HG03558 (cell line): Measurements from ENCODE around the gene MAEL.
A peak's percentile ranks its signal among the peaks of the same experiment; 100 is the strongest.
"Not testable (repeated sequence)": the region's sequence is repeated elsewhere in the genome, so short reads cannot be mapped to it uniquely, and the experiment has no call there.

Source experiments
- ATAC-seq: cut with Tn5 transposase; IDR thresholded peaks from one replicate; pipeline ENCODE4 v1.9.1; 2021; ENCODE audit warnings: moderate number of reproducible peaks; ENCODE audit not compliant: unreplicated experiment; ENCODE audit errors: extremely low read depth

MAEL gene

DNA sequence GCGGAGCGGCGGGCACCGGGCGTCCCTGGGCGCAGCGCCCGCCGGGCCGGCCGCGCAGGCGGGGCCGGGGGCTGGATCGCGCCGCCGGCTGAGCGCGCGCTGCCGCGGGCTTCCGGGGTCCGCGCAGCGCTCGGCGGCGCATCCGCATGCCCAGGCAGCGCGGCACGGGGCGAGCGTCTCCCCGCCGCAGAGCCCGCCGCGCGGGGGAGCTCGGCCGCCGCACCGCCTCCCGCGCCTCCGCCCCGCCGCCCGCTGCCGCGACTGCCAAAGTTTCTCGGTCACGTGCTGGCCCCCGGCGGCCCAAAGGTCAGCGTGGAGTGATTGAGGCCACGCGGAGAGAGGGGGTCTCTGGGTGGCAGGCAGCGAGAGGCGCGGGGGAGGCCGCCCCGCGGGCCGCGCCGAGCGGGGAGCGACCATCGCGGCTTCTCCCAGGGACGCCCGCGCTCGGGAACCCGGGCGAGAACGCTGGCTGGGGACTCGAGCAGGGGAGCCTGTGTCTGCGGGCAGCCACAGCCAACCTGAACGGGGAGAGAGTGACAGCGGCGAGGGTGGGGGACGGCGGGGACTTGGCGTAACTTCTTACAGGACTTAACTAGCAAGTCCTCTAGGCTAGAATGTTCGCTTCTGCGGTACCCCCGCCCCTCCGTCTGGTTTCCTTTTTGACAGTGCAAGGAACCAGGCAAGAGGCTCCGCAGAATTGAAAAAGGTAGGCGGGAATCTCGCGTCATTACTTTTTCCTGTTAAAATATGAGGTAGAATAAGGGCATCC lies 13.5 kb upstream of the MAEL start, which contains the start of gene ILDR2:
Gene ILDR2, minus strand, starts transcription at position 180 of the 769 bp plus-strand sequence. CDS start 272 bp downstream, outside the sequence.
- no peak for ATAC-seq

DNA sequence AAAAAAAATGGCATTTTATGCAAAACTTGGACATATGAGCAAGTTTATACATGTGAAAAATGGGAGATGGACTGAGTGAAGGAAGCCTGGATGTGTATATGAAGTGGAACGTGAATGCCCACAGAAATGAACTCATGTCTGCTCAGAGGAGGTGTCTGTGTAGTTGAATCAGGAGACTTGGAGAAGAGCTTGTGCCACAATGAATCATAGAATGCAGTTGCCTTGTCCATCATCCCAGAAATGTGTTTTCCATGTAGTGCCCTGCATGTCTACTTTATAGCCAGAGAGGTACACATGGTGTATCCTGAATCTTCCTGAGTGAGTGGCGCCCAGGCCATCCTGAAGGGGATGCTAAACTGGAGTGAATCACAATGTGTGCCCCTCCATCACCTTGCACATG lies 11.1 kb upstream of the MAEL start:
- no peak for ATAC-seq

DNA sequence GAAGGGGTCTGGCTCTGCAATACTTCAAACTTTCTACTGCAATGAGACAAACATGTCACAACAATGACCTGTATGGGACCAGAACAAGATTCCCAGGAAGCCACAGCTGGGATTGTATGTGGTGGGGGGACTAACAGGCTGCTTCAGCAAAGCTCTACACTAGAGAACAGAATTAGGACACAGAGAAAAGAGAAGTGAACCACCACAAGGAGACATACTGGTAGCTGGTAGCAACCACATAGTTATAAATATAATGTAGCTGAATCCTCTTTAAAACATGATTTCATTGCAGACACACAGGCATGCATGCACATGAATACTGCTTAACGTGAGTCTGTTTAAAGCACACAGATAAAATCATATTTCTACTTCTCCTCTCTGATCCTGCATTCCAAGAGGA lies 10.3 kb upstream of the MAEL start:
- no peak for ATAC-seq

DNA sequence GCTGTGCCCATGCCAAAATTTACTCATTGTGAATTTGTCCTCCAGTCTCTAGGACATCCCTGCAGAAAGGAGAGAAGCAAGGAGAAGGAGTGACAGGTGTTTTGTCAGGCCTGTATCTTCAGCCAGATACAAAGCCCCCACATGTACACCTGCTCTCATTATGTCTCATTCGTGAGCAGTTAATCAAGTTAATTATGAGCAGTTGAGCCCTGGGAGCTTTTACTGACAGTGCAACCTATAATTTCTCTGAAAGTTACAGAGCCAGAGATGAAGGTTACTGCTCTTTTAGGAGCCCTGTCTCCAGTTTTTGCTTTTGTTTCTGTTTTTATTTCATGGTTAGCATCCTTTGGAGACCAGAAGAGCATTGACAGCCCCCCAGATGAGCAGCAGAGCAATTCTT lies 8.7 kb upstream of the MAEL start:
- ATAC-seq, result no peak

DNA sequence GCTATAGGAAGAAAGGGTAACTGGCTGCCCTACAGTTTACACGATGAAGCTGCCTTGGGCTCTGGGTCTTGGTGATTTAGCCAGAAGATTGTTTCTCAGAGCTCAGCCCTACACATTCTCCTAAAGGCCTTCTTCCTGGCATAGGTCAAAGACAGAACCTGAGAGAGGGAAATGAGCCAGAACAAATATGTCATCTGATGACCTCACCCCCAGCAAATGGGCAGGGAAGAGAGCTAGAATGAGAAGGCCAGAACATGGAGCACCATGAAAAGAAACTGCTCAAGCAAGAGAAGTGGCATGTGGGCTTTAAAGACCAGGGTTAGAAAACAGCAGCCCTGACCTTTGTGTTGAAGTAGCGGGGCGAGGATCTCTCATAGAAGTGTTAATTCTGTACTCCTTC lies 8.3 kb upstream of the MAEL start:
- no peak for ATAC-seq

DNA sequence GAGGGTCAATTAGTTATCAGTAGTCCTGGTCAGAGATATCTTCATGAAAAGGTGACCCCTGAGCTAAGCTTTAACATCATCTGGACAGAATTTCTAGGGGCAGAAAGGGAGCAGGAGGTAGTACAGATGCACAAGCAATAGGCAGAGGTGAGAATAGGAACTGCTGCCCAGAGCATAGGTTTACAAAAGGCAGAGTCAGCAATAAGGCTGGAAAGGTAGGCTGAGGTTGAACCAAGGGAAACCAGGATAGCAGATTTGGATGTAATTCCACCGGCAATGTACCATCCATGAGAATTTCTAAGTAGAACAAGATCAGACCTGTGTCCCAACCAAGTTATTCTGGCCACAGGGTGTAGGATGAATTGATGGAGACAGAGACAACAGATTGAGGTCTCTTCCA lies 7.5 kb upstream of the MAEL start:
- ATAC-seq, result no peak

DNA sequence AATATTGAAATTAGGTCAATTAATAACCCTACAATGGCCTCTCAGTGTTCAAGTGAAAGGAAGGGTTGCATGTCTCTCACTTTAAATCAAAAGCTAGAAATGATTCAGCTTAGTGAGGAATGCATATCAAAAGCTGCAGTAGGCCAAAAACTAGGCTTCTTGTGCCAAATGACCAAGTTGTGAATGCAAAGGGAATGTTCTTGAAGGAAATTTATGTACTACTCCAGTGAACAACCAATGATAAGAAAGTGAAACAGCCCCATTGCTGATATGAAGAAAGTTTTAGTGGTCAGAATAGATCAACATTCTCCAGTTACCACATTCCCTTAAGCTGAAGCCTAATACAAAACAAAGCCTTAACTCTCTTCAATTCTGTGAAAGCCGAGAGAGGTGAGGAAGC lies 10.0 kb downstream of the MAEL start:
- ATAC-seq, result no peak

DNA sequence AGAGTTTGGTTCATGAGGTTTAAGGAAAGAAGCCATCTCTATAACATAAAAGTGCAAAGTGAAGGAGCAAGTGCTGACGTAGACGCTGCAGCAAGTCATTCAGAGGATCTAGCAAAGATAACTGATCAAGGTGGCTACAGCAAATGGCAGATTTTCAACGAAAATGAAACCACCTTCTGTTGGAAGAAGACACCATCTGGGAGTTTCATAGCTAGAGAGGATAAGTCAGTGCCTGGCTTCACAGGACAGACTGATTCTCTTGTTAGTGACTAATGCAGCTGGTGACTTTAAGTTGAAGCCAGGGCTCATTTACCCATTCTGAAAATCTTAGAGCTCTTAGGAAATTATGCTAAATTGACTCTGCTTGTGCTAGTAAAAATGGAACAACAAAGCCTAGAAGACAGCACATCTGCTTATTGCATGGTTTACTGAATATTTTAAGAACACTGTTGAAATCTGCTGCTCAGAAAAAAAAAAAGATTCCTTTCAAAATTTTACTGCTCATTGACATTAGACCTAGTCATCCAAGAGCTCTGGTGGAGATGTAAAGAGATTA lies 10.5 kb downstream of the MAEL start:
- ATAC-seq, result no peak

DNA sequence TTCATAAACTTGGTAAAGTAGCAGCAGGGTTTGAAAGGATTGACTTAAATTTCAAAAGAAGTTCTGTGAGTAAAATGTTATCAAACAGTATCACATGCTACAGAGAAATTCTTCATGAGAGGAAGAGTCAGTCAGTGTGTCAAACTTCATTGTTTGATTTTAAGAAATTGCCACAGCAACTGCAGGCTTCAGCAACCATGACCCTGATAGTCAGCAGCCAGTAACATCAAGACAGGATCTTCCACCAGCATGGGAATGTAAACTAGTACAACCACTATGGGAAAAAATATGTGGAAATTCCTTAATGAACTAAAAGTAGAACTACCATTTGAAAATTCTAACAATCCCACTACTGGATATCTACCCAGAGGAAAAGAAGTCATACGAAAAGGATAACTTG lies 11.5 kb downstream of the MAEL start:
- ATAC-seq, result no peak

DNA sequence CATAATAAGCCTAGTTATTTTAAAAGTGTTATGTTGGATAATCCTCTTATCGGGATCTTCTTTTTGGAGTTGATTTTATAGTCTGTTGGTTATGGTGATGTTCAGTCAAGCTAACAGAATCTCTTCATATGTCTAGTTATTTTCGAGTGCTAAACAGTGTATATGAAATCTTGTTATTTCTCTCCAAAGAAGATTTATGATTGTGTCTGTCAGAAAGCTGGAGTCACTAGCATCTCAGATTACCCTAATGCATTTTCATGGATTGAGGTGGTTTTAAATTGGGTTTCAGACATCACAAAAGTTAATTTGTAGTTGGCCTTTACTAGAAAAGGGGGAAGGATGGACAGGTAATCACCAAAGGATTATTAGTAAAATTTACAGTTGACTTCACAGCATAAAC lies 13.3 kb downstream of the MAEL start:
- no peak for ATAC-seq

DNA sequence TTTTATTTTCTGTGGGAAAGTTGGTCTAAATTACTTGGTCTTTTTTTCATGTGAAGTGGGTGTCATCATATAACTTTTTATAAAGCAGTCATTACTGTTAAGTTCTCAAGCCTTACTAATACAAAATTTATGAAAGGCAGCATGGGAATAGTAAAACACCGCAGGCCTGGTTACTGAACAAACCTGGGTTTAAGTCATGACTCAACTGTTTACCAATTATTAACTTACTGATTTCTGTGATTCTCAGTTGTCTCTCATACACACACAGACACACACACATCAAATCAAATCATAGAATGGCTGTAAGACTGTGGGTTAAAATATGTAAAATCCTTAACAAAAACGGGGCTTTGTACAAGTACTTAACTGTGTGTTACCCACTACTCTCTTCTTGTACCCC lies 14.6 kb downstream of the MAEL start:
- no peak for ATAC-seq

DNA sequence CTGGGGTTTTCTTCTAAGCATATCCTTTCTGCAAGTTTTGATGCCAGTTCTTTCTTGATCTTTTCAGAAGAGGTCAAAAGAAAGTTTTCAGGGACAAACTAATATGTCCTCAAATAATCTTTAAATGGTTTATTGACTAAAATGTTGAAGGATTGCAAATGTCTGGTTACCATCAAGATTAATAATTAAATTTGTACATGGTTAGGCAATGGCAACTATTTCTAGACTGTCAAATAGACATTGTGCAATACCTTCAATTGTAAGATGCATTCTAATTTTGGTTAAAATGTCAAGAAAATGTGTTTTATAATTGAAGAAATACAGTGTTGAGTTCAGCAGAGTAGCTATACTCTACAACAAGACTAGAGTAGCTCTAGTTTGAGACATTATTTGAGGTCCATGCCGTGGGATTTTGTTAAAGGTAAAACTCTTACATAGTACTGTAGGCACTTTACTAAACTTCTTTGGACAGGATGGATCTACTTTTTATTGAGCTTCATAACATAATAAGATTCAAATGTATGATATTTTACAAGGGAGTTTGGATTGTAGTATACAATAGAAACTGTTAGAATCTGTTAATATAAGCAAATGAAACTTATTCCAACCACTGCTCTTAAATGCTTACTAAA lies 22.6 kb downstream of the MAEL start:
- no peak for ATAC-seq

DNA sequence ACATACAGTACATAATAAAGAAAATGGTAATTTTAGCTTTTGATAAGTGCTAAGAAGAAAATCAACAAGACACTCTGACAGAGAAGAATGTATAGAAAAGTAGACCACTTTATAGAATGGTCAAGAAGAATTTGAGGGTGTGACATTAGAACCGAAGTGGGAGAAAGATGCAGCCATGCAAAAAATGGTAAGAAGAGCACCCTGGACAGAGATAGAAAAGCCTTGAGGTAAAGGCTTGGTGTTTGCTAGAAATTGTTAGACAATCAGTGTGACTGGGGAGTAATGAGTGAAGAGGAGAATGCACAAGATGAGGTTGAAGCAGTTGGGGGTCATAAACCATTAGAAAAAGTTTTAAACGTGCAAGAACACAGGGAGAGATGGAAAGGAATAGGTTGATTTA lies 23.5 kb downstream of the MAEL start:
- no peak for ATAC-seq

DNA sequence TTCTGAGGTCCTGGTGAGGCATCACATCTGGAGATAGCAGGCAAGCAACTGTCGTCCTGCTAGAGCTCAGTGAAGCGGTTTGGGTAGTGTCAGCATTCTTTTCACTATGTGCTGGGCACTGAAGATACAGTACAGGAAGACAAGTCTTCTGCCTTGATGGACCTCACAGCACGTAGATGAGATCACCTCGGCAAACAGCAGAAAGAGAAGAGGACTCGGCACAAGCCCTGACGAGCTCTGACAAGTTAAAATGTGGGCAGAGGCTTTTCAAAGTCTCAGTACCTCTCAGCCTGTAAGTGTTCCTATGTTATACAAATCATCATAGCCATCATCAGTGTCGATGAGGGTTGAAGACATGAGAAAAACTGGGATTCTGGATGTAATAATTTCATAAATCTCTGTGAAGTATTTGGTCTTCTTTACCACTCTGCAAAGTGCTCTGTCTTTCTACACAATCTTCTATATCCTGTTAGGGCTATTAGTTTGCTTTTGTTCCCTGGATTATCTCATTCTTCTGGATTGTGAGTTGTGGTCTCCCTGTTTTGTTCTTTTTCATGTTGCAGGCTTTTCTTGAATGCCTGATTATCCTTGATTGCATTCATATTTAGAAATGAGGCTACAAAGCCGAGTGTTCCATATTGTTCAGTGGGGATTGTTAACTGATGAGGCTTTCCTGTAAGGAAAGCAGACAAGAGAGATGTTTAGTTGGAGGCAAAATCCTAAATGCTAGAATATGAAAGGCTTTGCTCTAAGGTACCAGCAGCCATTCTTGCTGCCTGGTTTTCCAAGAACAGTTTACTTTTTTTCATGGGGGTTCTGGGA lies 24.2 kb downstream of the MAEL start:
- no peak for ATAC-seq

DNA sequence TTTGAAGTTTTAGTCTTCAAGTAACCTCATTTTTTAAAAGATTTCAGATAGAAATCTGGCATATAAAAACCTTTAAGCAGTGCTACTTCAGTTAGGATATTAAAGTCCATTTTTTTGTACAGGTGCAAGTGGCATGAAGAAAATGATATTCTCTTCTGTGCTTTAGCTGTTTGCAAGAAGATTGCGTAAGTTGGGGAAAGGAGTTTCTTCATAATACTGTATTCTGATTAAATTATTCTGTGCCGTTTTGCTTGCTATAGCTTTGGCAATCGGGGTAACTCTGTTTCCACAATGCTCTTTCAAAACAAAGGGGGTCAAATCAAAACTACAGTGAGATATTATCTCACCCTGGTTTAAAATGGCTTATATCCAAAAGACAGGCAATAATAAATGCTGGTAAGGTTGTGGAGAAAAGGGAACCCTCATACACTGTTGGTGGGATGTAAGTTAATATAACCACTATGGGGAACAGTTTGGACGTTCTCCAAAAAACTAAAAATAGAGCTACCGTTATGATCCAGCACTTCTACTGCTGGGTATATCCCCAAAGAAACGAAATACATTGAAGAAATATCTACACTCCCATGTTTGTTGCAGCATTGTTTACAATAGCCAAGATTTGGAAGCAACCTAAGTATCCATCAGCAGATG lies 27.1 kb downstream of the MAEL start:
- ATAC-seq, result no peak

DNA sequence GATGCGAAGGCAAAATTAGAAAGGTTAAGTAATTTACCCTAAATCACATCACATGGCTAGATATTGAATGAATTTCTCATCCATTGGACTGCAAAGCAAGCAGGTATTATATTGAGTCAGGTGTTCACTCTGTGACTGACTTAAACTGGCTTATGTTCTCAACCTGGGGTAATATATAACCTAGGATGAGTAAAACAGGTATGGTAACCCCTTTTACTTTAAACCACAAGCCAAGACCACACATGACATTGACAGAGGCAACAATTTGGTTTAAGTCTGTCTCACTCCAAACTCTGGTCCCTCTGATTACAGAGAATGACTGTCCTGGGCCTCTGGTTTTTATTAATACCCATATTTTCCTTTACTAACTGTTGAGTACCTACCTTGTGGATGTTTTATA lies 33.3 kb downstream of the MAEL start:
- peak; percentile 77 for ATAC-seq

DNA sequence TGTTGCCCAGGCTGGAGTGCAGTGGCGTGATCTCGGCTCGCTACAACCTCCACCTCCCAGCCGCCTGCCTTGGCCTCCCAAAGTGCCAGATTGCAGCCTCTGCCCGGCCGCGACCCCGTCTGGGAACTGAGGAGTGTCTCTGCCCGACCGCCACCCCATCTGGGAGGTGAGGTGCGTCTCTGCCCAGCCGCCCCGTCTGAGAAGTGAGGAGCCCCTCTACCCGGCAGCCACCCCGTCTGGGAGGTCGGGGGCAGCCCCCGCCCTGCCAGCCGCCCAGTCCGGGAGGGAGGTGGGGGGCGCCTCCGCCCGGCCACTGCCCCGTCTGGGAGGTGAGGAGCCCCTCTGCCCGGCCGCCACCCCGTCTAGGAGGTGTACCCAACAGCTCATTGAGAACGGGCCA lies 40.5 kb downstream of the MAEL start:
- ATAC-seq, result not testable (repeated sequence)

DNA sequence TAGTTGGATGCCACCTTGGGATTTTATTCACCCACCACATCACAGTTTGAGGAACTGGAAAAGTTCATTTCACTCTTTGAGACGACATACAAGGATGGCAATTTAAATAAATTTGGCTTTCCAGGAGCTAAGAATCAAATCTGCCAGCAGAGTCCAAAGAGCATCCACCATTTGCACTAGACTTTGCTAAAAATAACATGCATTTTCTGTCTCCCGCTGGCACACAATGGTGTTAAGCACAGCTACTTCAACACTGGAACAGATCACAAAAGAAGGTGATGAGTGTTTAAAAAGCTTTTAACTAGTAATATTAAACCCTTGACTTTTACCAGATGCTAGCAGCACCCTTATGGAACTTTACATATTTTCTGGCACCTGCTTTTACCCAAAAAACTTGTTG lies 44.6 kb downstream of the MAEL start:
- ATAC-seq, result no peak

DNA sequence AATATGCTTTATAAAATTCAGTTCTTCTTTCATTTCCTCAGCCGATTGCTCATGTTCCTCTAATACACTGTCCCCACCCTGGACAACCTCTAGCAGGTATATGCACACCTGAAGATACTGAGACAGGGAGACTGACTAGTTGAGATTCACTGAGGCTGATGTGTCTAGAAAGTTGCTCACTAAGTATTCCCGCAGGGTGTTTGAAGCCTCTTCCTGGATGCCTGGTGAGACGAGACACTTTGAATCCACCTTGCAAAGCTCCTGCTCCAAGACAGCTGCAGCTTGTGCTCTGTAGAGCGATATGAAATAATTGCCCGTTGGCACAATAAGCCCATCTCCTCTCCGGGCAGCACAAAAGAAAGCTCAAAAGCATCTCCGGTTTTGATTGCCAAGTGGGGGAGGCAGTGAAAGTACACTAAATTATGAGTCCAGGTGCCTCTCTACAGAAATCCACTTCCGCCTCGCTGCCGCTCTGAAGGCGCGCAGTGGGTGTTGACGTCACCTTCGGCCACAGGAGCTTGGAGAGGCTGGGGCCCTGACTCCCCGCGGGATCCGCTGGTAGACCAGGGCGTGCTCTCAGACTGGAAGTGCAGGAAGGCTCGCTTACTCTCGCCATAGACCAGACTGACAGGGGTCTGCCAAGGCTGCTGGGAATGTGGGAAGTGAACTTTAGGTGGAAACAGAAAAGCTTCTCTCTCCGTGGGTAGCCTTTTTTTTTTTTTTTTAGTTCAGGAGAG lies 54.8 kb downstream of the MAEL start:
- peak; percentile 98 for ATAC-seq

DNA sequence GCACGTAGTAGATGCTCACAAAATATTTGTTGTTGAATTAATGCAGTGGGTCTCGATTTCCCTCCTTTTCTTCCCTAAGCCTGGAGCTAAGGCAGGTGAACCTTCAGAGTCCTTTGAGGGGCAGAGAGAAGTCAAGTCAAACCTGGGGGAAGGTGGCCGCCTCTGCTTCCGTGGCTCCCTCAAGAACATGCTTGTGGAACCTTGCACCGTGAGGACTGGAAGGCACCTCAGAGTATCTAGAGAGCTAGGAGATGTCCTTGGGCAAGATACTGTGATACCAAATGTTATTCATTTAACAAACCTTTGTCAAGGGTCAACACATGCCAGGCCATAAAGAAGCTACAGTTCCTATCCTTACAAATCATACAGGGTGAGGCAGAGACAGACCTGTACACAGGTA lies 62.8 kb downstream of the MAEL start:
- no peak for ATAC-seq
